Psoas muscle (tissue), 8 donors: ENCODE measurements around the gene SENP2. TPM values are rescaled to one million over a fixed set of nuclear protein-coding genes. Genes with fewer than 3 reads are reported as not detected.
"Not testable (repeated sequence)": the region's sequence is repeated elsewhere in the genome, so short reads cannot be mapped to it uniquely, and the experiment has no call there.

Source experiments
- ATAC-seq, 4 donors: fragments of 200-7000 bp; cut with Tn5 transposase; one replicate each; pipeline ENCODE4 v1.9.1; 2020; ENCODE audit warnings: moderate library complexity in 3 of 4, mild to moderate bottlenecking in 2 of 4
- DNase-seq, 2 donors: peaks; one replicate each; pipeline ENCODE4 v3.0.0-alpha.2; 2020
- H3K27ac ChIP-seq: fragments of 200-600 bp; one replicate; pipeline ENCODE4 v1.8.0; 2022
- H3K27me3 ChIP-seq, 3 donors: fragments of 200-600 bp in 1 of 3; one replicate each; pipeline versions ENCODE4 v1.6.1 to v1.8.0; 2013 to 2022; ENCODE audit warnings: low read length in 2 of 3, mild to moderate bottlenecking in 2 of 3, moderate library complexity in 1 of 3; ENCODE audit not compliant: insufficient read depth in 3 of 3
- H3K36me3 ChIP-seq, 2 donors: fragments of 200-600 bp in 1 of 2; one replicate each; pipeline versions ENCODE4 v1.6.1 to v1.8.0; 2013 to 2022; ENCODE audit warnings: low read depth in 1 of 2, mild to moderate bottlenecking in 1 of 2, moderate library complexity in 1 of 2; ENCODE audit not compliant: insufficient read depth in 1 of 2
- H3K4me1 ChIP-seq: fragments of 200-600 bp; one replicate; pipeline ENCODE4 v1.8.0; 2022
- H3K4me3 ChIP-seq: fragments of 200-600 bp; one replicate; pipeline ENCODE4 v1.8.0; 2022; ENCODE audit warnings: mild to moderate bottlenecking
- H3K9me3 ChIP-seq: fragments of 200-600 bp; one replicate; pipeline ENCODE4 v1.8.0; 2022
- CTCF ChIP-seq: fragments of 200-600 bp; IDR thresholded peaks from one replicate; pipeline ENCODE4 v1.8.0; 2022; ENCODE audit warnings: antibody characterized with exemption
- WGBS, 3 donors: extraction: QIAGEN DNeasy Blood & Tissue Kit; methylation state at CpG; one replicate each; pipeline versions ENCODE4 v1.1.6 to v1.1.7; 2013; 5-methylcytosine and 5-hydroxymethylcytosine counted together
- intact Hi-C, 2 donors: fragments of 100-400 bp; cut with DNase I; formaldehyde crosslinking; loops; one replicate each; pipeline versions ENCODE4 v1.11.0 to v1.14.2; 2022
- polyA plus RNA-seq, 3 donors: library from polyadenylated mRNA; stranded (reverse); fragments of 200-250 nt; gene quantifications; one replicate each; pipeline ENCODE4 v1.2.3, GENCODE V29; 2013
- total RNA-seq, 4 donors: library from RNA; stranded (reverse); fragmentation: NEBNext Ultra II Directional in 2 of 4; extraction: Animal tissue kit (Norgen Biotek cat#: 25700) in 2 of 4; gene quantifications; one replicate each; pipeline versions ENCODE4 v1.2.1 to v1.2.4, GENCODE V29; 2021 to 2023
- donor health status: healthy with polysubstance abuse.
- donor health status: DM: no; HTN: no; CAD: no; lungs with moderate emphysema.
- donor health status: Bipolar disorder and iron deficiency.
- donor health status: healthy.
- donor health status: DM: yes; HTN: yes; CAD: no.
- donor health status: DM: no; HTN: no; CAD: no.
- donor health status: DM: no; HTN: no; CAD: no.
- donor health status: DM: yes; HTN: yes; CAD: no.

SENP2 gene
- total and polyA plus RNA-seq, 7 donors, result 9.8 to 51.8 (median 39.5) TPM

GRCh38 chr3:185659942-185660921, 74.1 kb downstream of the SENP2 start:
- Histone ChIP-seq H3K9me3 (no peaks in the 10 kb centered on the region), H3K27ac (no peak overlapping the region), H3K4me1 (peaks cover 5% of the 10 kb centered on the region), H3K27me3 (no peaks in the 10 kb centered on the region), H3K4me3 (no peak overlapping the region), H3K36me3 (no peaks in the 10 kb centered on the region)
- intact Hi-C loops, result loop anchor here in 1 of 2 donors (5.0 kb wide), 1 partner anchor 107 kb away; no protein-coding TSS in a partner anchor
- peak; percentile 53 to 80 (median 66) for ATAC-seq
- WGBS, 3 donors, result 43 to 47% (median 43%) methylated on average over 18 of the region's 18 CpGs
- peak; percentile 64 to 66 for DNase-seq
- TF ChIP-seq CTCF, result peak; percentile 84

- not testable (repeated sequence) for H3K4me1 ChIP-seq, H3K36me3 ChIP-seq, H3K9me3 ChIP-seq, DNase-seq, H3K27me3 ChIP-seq, ATAC-seq, H3K4me3 ChIP-seq, H3K27ac ChIP-seq
- WGBS, 3 donors, result 86 to 93% (median 89%) methylated on average over 10 of the region's 10 CpGs
- intact Hi-C loops, result loop anchor here in 1 of 2 donors (5.0 kb wide), 1 partner anchor 106 kb away; no protein-coding TSS in a partner anchor
These were observed 75.2 kb downstream of the SENP2 start for GRCh38 chr3:185661296-185661695.

- peaks cover 5% of the 10 kb centered on the region for H3K4me1 ChIP-seq
- no peaks in the 10 kb centered on the region for H3K36me3 ChIP-seq
- H3K27me3 ChIP-seq, result no peaks in the 10 kb centered on the region
- ATAC-seq (no peak), DNase-seq (no peak)
- H3K4me3 ChIP-seq, result no peak overlapping the region
- intact Hi-C loops, result loop anchor here in 1 of 2 donors (5.0 kb wide), 1 partner anchor 106 kb away; no protein-coding TSS in a partner anchor
- no peak overlapping the region for H3K27ac ChIP-seq
- no peak for TF ChIP-seq CTCF
- WGBS, 3 donors, result 90 to 92% (median 91%) methylated on average over 4 of the region's 4 CpGs
- no peaks in the 10 kb centered on the region for H3K9me3 ChIP-seq
These were observed 75.7 kb downstream of the SENP2 start for GRCh38 chr3:185661772-185662171.

- no peak overlapping the region for H3K4me3 ChIP-seq
- intact Hi-C loops, result loop anchor here in 1 of 2 donors (5.0 kb wide), 1 partner anchor 103 kb away; no protein-coding TSS in a partner anchor
- WGBS, 3 donors, result 92 to 94% (median 94%) methylated on average over 5 of the region's 5 CpGs
- no peaks in the 10 kb centered on the region for H3K27me3 ChIP-seq
- H3K27ac ChIP-seq, result no peak overlapping the region
- H3K36me3 ChIP-seq, result no peaks in the 10 kb centered on the region
- DNase-seq (no peak), ATAC-seq (no peak)
- peaks cover 5% of the 10 kb centered on the region for H3K4me1 ChIP-seq
- no peak for TF ChIP-seq CTCF
- no peaks in the 10 kb centered on the region for H3K9me3 ChIP-seq
These were observed 77.8 kb downstream of the SENP2 start for GRCh38 chr3:185663929-185664328.

- TF ChIP-seq CTCF, result no peak
- ATAC-seq (no peak), DNase-seq (no peak)
- WGBS, 3 donors, result 94 to 96% (median 94%) methylated on average over 4 of the region's 4 CpGs
- no peak overlapping the region for H3K27ac ChIP-seq
- H3K36me3 ChIP-seq, result no peaks in the 10 kb centered on the region
- intact Hi-C loops, result no loop called here
- H3K4me3 ChIP-seq, result no peak overlapping the region
- no peaks in the 10 kb centered on the region for H3K27me3 ChIP-seq
- H3K9me3 ChIP-seq, result no peaks in the 10 kb centered on the region
- H3K4me1 ChIP-seq, result no peaks in the 10 kb centered on the region
These were observed 81.5 kb downstream of the SENP2 start for GRCh38 chr3:185667574-185667973.
